Caki2 (cell line): Measurements from ENCODE around the gene YPEL3. TPM values are rescaled to one million over a fixed set of nuclear protein-coding genes. Genes with fewer than 3 reads are reported as not detected.
"Not testable (repeated sequence)": the region's sequence is repeated elsewhere in the genome, so short reads cannot be mapped to it uniquely, and the experiment has no call there.

ENCODE experiments used
- DNase-seq: peaks from one replicate; pipeline ENCODE4 v3.0.0-alpha.2; 2015; ENCODE audit warnings: low read depth
- in situ Hi-C: cut with HindIII; loops from 2 replicates; pipeline ENCODE4 v1.10.0; 2016; ENCODE audit warnings: low sequenced_read_pairs, low pct_unique_long_range_greater_than_20kb, mixed read lengths
- total RNA-seq: library from RNA; depleted of rRNA; stranded (reverse); fragments of >200 nt; shearing (Covaris generic); gene quantifications from 2 replicates; pipeline ENCODE4 v1.2.3, GENCODE V29; 2014; ENCODE audit warnings: low replicate concordance; rRNA removed

The YPEL3 gene, protein sequence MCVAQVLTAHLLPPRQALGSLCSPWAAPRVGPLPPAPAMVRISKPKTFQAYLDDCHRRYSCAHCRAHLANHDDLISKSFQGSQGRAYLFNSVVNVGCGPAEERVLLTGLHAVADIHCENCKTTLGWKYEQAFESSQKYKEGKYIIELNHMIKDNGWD
- total RNA-seq, result 6.3 and 10.5 TPM in 2 replicates

DNA sequence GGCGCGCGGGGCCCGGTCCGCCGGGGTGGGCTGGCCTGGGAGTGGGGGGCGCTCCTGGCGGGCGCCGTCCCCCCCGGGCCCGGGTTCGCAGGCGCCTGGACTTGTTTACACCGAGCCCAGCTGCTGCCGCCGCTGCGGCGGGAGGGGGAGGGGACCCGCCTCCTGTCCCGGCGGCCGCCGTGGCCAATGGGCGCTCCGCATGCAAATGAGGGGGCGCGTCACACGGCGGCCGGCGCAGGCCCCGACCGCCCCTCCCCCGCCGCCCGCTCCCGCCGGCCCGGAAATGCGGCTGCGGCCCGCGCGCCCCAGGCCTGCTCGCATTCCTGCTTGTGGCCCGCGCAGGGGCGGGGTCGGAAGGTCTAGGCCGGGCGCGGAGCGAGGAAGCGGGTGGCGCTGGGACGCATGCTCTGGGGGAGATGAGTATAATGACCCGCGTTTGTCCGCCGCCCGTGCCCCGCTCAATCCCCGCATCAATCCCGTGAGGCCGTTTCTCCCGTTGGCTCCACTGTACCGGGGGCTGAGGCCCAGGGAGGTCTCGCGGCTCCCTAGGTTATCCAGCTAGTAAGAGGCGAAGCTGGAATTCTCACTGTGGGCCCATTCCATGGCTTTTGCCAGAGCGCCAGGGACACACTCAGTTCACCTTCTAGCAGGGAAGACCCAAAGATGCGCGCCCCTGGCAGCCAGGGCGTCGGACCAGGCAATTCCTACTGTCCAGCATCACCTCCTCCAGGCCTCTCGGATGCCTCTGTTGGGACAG is at the start of gene YPEL3:
TSS of gene YPEL3 (minus strand) at position 109 of the 757 bp plus-strand sequence. CDS start 731 bp downstream, outside the sequence.
- DNase-seq, result peak; percentile 93
- in situ Hi-C loops, result no loop called here

DNA sequence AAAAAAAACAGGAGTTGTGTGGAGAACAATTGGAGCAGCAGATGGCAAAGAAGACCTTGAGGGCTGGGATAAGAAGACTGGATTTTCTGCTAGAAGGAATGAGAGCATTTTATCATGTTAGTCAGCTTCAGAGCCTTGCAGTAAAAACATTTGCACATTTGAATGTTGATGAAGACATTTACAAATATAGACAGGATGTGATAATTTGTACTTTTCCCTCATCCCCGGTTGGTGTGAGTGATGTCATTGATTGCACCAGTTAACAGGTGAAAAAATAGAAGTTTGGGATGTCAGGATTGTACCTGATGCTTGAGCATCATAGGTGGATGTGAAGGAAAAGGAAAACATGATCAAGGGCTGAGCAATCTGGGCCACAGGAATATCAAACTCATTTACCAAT is 49.6 kb upstream of the YPEL3 start:
- DNase-seq, result no peak
- in situ Hi-C loops, result no loop called here

DNA sequence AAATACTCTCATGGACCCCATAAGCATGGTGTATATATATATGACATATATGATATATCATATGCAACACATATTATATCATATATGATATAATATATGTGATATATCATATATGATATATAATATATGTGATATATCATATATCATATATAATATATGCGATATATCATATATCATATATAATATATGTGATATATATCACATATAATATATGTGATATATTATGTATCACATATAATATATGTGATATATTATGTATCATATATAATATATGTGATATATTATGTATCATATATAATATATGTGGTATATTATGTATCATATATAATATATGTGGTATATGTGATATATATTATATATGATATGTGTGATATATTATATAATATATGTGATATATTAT is 48.9 kb upstream of the YPEL3 start:
- no peak for DNase-seq
- in situ Hi-C loops, result no loop called here

DNA sequence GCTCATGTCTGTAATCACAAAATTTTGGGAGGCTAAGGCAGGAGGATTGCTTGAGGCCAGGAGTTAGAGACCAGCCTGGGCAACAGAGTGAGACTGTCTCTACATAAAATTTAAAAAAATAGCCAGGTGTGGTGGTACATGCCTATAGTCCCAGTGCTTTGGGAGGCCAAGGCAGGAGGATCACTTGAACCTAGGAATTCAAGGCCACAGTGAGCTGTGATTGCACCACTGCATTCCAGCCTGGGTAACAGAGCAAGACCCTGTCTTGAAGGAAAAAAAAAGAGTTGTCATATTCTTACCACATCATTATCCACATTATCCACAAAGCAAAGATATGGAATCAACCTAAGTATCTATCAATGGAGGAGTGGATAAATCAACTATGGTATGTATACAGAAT is 48.0 kb upstream of the YPEL3 start:
- in situ Hi-C loops, result no loop called here
- DNase-seq, result no peak

DNA sequence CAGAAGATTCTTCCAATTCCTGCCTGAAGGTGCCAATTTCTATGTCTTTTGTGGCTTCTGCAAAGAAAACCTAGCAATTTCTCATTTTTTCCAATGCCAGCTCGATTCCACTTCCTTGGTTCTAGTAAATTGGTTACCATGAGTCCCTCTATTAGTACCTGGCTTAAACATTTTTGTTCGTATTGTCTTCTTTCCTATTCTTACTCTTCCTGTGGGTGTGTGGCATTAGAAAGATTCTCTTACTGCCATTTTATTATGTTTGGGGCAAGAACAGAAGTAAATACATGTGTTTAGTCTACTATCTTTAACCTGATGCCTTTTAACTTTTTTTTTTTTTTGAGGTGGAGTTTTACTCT is 47.3 kb upstream of the YPEL3 start:
- in situ Hi-C loops, result no loop called here
- DNase-seq, result no peak

DNA sequence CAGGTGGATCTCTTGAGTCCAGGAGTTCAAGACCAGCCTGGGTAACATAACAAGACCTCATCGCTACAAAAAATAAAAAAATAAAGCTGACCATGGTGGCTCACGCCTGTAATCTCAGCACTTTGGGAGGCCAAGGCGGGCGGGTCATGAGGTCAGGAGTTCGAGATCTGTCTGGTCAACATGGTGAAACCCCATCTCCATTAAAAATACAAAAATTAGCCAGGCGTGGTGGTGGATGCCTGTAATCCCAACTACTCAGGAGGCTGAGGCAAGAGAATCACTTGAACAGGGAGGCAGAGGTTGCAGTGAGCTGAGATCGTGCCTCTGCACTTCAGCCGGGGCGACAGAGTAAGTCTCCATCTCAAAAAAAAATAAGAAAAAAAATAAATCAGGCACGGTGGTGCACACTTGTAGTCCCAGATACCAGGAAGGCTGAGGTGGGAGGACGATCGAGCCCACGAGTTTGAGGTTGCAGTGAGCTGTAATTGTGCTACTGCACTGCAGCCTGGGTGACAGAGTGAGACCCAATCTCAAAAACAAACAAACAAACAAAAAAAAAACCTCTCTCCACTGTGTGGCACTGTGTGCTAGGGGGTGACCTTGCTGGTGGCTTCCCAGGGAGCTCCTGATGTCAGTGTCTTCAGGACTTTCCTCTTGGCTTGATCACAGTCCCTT is 46.8 kb upstream of the YPEL3 start:
- in situ Hi-C loops, result no loop called here
- DNase-seq, result peak; percentile 22

DNA sequence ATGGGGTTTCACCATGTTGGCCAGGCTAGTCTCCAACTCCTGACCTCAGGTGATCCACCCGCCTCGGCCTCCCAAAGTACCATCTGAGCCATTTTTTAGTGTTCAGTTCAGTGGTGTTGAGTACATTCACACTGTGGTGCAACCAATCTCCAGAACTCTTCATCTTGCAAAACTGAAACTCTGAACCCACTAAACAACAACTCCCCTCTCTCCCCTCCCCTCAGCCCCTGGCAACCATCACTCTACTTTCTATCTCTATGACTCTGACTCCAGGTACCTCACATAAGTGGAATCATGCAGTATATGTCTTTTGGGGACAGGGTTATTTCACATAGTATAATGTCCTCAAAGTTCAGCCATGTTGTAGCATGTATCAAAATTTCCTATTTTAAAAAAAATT is 45.7 kb upstream of the YPEL3 start:
- DNase-seq, result no peak
- in situ Hi-C loops, result no loop called here

DNA sequence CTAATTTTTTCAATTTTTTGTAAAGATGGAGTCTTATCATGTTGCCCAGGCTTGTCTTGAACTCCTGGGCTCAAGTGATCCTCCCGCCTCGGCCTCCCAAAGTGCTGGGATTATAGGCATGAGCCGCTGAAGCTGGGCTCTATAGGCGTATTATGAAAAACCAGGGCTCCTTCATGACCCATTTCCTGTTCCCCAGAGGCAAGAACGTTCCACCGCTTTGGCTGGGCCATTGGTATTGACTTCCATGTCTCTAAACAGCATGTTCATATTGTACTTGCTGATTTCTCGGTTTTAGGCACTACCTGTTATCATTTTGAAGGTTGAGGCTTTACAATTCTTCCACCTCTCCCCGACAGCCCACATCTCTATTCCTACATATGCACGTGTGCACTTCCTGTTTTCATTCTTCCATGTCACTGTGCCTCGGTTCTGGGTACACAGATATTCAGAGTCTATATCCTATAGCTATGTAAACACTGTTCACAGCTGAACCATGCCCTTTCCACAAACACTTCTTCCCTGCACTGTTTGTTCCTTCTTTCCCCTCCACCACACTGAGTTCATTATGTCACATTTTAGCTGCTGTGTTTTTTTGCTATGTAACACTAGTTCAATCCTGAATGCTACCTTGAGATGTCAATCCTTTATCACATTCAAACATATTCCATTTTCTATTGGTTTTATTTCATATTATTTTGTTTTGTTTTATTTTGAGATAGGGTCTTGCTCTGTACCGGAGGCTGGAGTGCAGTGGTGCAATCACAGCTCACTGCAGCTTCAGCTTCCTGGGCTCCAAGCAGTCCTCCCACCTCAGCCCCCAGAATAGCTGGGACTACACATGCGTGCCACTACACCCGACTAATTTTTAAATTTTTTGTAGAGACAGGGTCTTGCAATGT is 43.8 kb upstream of the YPEL3 start:
- no peak for DNase-seq
- in situ Hi-C loops, result no loop called here

DNA sequence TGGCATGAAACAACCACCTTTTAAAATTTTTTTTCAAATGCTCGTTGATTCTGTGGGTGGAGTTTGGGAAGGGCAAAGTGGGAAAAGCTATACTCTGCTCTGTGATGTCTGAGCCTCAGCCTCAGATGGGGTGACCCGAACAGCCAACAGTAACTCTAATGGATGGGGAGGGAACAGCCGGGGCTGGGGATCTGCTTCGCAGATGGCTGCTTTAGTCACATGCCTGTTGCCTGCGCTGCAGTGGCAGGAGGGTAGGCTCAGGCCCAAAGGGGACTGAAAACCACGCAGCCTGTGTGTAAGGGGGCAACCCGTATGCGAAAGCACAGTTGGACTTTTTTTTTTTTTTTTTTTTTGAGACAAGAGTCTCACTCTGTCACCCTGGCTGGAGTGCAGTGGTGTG is 41.9 kb upstream of the YPEL3 start:
- no peak for DNase-seq
- in situ Hi-C loops, result no loop called here

DNA sequence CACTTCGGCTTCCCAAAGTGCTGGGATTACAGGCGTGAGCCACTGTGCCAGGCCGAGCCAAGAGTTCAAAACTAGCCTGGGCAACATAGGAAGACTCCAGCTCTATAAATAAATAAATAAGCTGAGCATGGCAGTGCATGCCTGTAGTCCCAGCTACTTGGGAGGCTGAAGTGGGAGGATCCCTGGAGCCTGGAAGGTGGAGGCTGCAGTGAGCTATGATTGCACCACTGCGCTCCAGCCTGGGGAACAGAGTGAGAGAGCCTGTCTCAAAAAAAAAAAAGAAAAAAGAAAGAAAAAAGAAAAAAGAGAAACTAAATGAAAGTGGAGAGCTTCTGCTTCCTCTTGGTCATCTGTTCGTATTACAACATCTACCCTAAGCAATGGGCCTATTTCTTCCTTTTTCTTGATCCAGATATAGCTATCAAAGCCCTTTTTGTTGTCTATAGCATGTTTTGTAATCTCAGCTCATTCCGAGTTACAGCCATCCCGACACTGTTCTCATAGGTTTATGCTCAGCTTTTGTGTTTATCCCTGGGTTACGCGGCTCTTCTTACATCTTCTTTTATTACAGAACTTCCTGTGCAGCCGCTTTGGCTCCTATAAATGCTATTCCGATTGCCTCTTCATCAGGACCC is 41.1 kb upstream of the YPEL3 start:
- in situ Hi-C loops, result no loop called here

DNA sequence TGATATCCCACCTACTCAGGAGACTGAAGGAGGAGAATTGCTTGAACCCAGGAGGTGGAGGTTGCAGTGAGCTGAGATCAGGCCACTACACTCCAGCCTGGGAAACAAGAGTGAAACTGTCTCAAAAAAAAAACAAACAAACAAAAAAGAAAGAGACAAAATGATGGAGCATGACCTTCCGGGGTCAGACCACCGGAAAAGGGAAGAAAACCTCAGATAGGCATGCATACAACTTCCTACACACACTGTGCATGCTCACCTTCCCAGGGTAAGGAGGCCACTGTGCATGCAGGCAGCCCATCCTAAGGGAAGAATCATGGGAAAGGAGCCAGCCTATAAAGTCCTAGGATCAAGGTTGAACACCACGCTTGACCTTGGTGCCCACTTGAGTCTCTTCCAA is 36.6 kb upstream of the YPEL3 start:
- DNase-seq, result no peak
- in situ Hi-C loops, result no loop called here

More for the DNA sequence above, 41.1 kb upstream of the YPEL3 start:
- DNase-seq, result no peak

DNA sequence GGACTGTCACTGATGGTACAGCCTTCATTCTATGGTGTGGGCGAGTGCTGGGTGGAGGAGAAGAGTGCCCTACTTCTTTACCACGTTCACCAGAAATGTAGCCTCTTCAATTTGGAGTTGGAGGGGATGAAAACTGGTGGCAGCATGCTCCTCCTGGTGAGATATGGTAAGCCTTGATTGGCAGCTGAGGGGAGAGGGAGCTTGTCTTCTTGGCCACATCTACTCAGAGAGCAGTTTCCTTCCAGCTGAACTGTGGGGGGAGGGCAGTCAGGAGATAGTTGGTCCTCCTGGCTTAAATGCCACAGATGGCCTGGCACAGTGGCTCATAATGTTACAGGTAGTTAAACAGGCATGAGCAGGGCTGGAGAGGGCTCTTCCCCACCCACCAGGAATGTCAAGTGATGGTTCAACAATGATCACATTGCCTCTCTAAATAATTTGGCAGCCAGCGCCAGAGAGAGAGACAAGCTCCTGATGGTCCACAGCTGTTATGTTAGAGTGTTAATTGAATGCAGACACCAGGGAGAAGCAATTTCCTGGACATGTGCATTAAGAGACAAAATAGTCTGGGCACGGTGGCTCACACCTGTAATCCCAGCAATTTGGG is 36.0 kb upstream of the YPEL3 start:
- DNase-seq, result no peak
- in situ Hi-C loops, result no loop called here

DNA sequence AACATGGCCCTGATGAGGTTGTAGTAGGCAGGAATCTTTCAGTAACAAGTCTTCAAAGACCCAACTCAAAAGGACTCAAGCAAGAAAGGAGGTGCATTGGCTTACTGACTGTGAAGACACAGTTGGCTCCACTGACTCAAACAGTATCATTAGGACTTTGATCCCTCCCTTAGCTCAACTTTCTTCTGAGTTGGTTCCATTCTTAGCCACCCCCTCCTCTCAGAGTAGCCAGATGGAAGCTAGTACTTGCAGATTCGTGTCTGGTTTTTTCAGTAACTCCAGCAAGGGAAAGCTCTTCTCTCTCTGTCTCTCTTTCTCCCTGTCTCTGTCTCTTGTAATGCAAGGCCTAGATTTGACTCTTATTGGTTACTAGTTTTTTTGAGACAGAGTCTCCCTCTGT is 32.0 kb upstream of the YPEL3 start:
- in situ Hi-C loops, result no loop called here
- no peak for DNase-seq

DNA sequence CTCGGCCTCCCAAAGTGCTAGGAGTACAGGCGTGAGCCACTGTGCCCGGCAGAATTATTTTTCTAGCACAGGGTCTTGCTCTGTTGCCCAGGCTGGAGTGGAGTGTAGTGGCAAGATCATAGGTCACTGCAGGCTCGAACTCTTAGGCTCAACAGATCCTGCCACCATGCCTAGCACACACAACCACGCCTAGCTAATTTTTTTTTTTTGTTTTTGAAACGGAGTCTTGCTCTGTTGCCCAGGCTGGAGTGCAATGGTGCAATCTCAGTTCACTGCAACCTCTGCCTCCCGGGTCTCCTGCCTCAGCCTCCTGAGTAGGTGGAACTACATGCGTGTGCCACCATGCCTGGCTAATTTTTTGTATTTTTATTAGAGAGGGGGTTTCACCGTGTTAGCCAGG is 29.7 kb upstream of the YPEL3 start:
- in situ Hi-C loops, DNase-seq: not testable (repeated sequence)

DNA sequence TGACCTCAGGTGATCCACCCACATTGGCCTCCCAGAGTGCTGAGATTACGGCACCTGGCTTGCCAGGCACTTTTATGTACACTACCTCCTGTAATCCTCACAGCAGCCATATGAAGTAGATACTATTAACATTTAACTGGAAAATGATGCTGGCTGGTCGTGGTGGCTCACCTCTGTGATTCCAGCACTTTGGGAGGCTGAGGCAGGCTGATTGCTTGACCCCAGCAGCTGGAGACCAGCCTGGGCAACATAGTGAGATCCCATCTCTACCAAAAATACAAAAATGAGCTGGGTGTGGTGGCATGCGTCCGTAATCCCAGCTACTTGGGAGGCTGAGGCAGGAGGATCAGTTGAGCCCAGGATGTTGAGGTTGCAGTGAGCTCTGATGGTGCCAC is 29.0 kb upstream of the YPEL3 start:
- in situ Hi-C loops, result no loop called here
- DNase-seq, result no peak

DNA sequence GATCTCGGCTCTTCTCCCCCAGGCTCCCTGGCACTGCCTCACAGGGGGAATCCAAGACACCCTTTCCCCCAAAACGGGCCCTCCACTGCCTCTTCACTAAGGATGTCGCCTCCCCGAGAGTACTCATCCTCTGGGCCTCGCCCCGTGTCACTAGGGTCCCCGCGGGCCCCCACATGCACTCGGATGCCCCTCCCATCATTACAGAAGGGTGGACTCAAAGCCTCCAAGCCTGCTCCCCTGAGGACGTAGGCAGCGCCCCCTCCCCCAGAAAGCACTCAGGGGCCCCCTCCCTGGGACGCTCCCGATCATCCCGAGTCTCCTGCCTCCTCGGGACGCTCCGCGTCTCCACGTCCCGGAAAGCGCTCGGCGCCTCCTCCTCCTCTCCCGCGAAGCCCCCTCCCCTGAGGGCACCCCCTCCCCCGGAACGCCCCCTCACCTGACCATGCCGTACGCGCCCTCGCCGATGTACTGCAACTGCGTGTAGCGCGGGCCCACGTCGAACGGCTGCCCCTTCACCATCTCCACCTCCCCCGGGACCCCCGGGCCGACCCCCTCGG is 26.7 kb upstream of the YPEL3 start:
- in situ Hi-C loops, result no loop called here
- DNase-seq, result no peak

DNA sequence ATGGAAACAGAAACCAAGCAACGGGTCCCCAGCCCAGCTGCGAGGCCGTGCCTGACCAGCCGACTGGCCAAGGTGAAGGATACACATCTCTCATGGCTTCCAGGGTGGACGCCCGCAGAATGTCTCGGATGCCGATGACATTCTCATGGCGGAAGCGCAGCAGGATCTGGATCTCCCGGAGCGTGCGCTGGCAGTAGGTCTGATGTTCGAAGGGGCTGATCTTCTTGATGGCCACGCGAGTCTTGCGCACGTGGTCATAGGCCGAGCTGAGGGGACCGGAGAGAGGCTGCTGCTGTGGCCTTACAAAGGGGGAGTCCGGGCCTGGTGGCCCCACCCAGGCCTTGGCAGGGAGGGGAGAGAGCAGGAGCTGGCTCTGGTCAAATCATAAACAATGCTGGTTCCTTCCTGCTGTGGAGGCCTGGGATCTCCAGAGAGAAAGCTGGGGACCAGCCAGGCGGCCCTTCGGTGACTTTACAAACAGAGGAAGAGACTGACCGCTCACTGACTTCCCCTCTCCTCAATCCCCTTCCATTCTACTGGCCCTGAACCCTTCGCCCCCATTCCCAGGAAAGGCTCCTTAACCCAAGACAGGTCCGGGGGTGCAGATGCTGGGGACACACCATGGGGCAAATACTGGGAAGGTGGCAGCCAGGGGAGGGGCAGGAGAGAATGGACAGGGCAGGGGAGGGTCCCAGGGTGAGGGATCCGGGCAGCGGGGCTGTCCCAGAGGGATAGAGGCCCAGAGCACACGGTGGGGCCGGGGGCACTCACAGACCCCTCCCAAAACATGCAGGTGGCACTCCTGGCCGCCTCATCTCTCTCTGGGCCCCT is 25.9 kb upstream of the YPEL3 start:
- in situ Hi-C loops, result no loop called here

More for the DNA sequence above, 25.9 kb upstream of the YPEL3 start:
- DNase-seq, result no peak
